DOHH2 (cell line): Measurements from ENCODE around the gene CACNA2D4.

Experiments
- H3F3A ChIP-seq: fragments of 200-600 bp; sonication (generic), shearing (Covaris generic); 2 replicates; pipeline ENCODE4 v1.6.0; 2016; ENCODE audit warnings: antibody characterized with exemption, mild to moderate bottlenecking; ENCODE audit not compliant: control insufficient read depth, insufficient read depth
- H3K27ac ChIP-seq: fragments of 200-600 bp; sonication (generic); 2 replicates; pipeline ENCODE4 v1.5.1; 2014; ENCODE audit warnings: low read depth, mild to moderate bottlenecking, low read length, moderate library complexity
- H3K27me3 ChIP-seq: fragments of 200-600 bp; sonication (generic); 2 replicates; pipeline ENCODE4 v1.6.1; 2014; ENCODE audit warnings: mild to moderate bottlenecking, low read length, mixed read lengths; ENCODE audit not compliant: control insufficient read depth
- H3K36me3 ChIP-seq: fragments of 200-600 bp; sonication (generic); 2 replicates; pipeline ENCODE4 v1.6.1; 2014; ENCODE audit warnings: mild to moderate bottlenecking, low read length, moderate library complexity, mixed read lengths; ENCODE audit not compliant: control insufficient read depth
- H3K4me1 ChIP-seq: fragments of 200-600 bp; sonication (generic); 2 replicates; pipeline ENCODE4 v1.6.1; 2014; ENCODE audit warnings: mild to moderate bottlenecking, low read length, mixed read lengths; ENCODE audit not compliant: control insufficient read depth
- H3K4me2 ChIP-seq: fragments of 200-600 bp; sonication (generic); 2 replicates; pipeline ENCODE4 v1.6.0; 2014; ENCODE audit warnings: mild to moderate bottlenecking, low read length, moderate library complexity
- H3K4me3 ChIP-seq: fragments of 200-600 bp; sonication (generic); 2 replicates; pipeline ENCODE4 v1.5.1; 2014; ENCODE audit warnings: mild to moderate bottlenecking, low read length, mixed read lengths
- H3K79me2 ChIP-seq: fragments of 200-600 bp; sonication (generic); 2 replicates; pipeline ENCODE4 v1.6.1; 2014; ENCODE audit warnings: mild to moderate bottlenecking, low read length, mixed read lengths; ENCODE audit not compliant: control insufficient read depth
- H3K9me2 ChIP-seq: fragments of 200-600 bp; sonication (generic); replicated peaks from 2 replicates; pipeline ENCODE4 v1.6.1; 2014; ENCODE audit warnings: mild to moderate bottlenecking, low read length, mixed read lengths; ENCODE audit not compliant: control insufficient read depth
- H3K9me3 ChIP-seq: fragments of 200-600 bp; sonication (generic); 2 replicates; pipeline ENCODE4 v1.6.1; 2014; ENCODE audit warnings: antibody characterized with exemption, low read length, mixed read lengths; ENCODE audit not compliant: control insufficient read depth, insufficient read depth
- H4K20me1 ChIP-seq: fragments of 200-600 bp; sonication (generic); 2 replicates; pipeline ENCODE4 v1.6.0; 2014; ENCODE audit warnings: low read depth, mild to moderate bottlenecking, antibody characterized with exemption, low read length, moderate library complexity; ENCODE audit not compliant: control insufficient read depth, insufficient read depth
- CTCF ChIP-seq: fragments of 200-600 bp; sonication (generic); IDR thresholded peaks from one replicate; pipeline ENCODE4 v1.5.1; 2014; ENCODE audit warnings: antibody characterized with exemption, mild to moderate bottlenecking, low read depth, low read length; ENCODE audit not compliant: poor library complexity, severe bottlenecking
- EZH2phosphoT487 ChIP-seq: fragments of 200-600 bp; sonication (generic); IDR thresholded peaks from 2 replicates; pipeline ENCODE4 v1.6.1; 2017; ENCODE audit warnings: borderline replicate concordance, mild to moderate bottlenecking, antibody characterized with exemption, low read length, moderate library complexity, mixed read lengths

Gene CACNA2D4

GRCh38 chr12:1769809-1770494 is 148.5 kb downstream of the CACNA2D4 start:
- Histone ChIP-seq H3K79me2 (peaks cover 69% of the 10 kb centered on the region), H3K27ac (no peak overlapping the region), H3K27me3 (no peaks in the 10 kb centered on the region), H3K4me2 (no peak overlapping the region), H3F3A (peaks cover 6% of the 10 kb centered on the region; the same call in 1 of the 2 replicates), H3K9me2 (no peaks in the 10 kb centered on the region), H3K36me3 (peaks cover 51% of the 10 kb centered on the region), H3K9me3 (no peaks in the 10 kb centered on the region), H3K4me1 (peaks cover 19% of the 10 kb centered on the region), H4K20me1 (no peaks in the 10 kb centered on the region), H3K4me3 (no peak overlapping the region)
- TF ChIP-seq CTCF (no peak), EZH2phosphoT487 (no peak)

GRCh38 chr12:1768615-1769014 is 149.8 kb downstream of the CACNA2D4 start:
- Histone ChIP-seq H3K9me2 (no peaks in the 10 kb centered on the region), H3K79me2 (peaks cover 72% of the 10 kb centered on the region), H3K36me3 (peaks cover 47% of the 10 kb centered on the region), H3K9me3 (no peaks in the 10 kb centered on the region), H3F3A (0 out of 2 replicates have a peak, but pooled peaks cover 2% of the 10 kb centered on the region), H3K4me3 (no peak overlapping the region), H3K27ac (no peak overlapping the region), H4K20me1 (no peaks in the 10 kb centered on the region), H3K27me3 (no peaks in the 10 kb centered on the region), H3K4me1 (peaks cover 10% of the 10 kb centered on the region), H3K4me2 (no peak overlapping the region)
- TF ChIP-seq EZH2phosphoT487 = no peak
- no peak for TF ChIP-seq CTCF

- Histone ChIP-seq H3K79me2 (peaks cover 74% of the 10 kb centered on the region), H3K4me3 (no peak overlapping the region), H3K4me2 (no peak overlapping the region), H4K20me1 (no peaks in the 10 kb centered on the region), H3K36me3 (peaks cover 41% of the 10 kb centered on the region), H3K27ac (no peak overlapping the region), H3K9me3 (no peaks in the 10 kb centered on the region), H3K27me3 (no peaks in the 10 kb centered on the region), H3K9me2 (no peaks in the 10 kb centered on the region), H3K4me1 (no peaks in the 10 kb centered on the region), H3F3A (0 out of 2 replicates have a peak, but pooled peaks cover 2% of the 10 kb centered on the region)
- no peak for TF ChIP-seq CTCF
- TF ChIP-seq EZH2phosphoT487 = no peak
These were observed 150.9 kb downstream of the CACNA2D4 start for GRCh38 chr12:1767407-1768090.
